ENCODE measurements around the gene HSD17B14.

DNA sequence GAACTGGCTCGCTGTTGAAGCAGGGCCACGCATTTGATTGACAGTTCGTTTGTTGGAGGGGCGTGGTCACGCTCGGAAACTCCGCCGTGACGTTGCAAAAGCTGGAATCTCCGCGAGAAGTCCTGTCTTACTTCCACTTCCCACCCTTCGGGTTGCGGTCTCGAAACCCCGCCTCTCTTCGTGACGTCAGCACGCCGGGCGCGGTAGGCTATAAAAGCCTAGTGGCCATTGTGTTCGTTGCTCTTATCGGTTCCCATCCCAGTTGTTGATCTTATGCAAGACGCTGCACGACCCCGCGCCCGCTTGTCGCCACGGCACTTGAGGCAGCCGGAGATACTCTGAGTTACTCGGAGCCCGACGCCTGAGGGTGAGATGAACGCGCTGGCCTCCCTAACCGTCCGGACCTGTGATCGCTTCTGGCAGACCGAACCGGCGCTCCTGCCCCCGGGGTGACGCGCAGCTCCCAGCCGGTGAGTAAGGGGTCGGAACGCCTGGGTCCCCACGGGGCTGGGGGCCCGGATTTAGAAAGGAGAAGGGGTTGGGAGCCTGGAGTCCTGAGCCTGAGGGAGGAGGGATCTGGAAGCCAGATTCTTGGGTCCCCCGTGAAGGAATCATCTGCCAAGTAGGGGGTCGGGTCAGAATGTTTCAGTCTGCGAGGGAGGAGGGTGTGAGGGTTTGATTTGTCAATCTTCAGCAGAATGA is 36.0 kb upstream of the HSD17B14 start, which contains the start of gene PPP1R15A:
- TF ChIP-seq POLR2AphosphoS5 (IDR thresholded peaks at IDR 0.05; ENCODE audit: borderline replicate concordance, low read depth, low read length) = peak; percentile 100
- no peak for TF ChIP-seq EZH2 (IDR thresholded peaks at IDR 0.05)
- TF ChIP-seq FOXP2 (optimal IDR thresholded peaks at IDR 0.05; ENCODE audit: control extremely low read depth, extremely low read length, insufficient read depth) = peak; percentile 82
